NOMO-1 (cell line): ENCODE results near the gene TUT1.
A peak's percentile ranks its signal among the peaks of the same experiment; 100 is the strongest.
"Not testable (repeated sequence)": the region's sequence is repeated elsewhere in the genome, so short reads cannot be mapped to it uniquely, and the experiment has no call there.

Experiments used
- DNase-seq, 2 experiments: peaks; one replicate each; lab custom pipeline; 2025; ENCODE audit not compliant: unreplicated experiment in 2 of 2; lab: John Stamatoyannopoulos, UW

Gene TUT1

DNA sequence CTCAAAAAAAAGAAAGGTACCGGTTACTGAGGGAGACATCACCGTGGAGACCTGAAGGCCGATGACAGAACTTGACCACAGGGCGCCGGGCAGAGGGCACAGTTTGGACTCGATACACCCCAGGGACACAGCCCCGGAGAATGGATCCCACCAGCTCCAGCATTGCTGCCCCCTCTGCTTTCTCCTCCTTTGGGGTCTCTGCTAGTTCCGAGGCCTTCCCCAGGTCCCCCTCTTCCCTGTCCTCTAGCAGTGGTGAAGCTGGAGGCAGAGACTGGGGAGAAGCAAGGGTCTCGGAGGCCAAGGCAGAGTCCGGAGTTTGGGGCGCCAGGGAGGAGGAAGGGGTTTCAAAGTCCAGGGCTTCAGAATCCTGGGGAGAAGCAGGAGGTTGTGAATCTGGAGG lies 12.8 kb downstream of the TUT1 start:
- no peak for DNase-seq

DNA sequence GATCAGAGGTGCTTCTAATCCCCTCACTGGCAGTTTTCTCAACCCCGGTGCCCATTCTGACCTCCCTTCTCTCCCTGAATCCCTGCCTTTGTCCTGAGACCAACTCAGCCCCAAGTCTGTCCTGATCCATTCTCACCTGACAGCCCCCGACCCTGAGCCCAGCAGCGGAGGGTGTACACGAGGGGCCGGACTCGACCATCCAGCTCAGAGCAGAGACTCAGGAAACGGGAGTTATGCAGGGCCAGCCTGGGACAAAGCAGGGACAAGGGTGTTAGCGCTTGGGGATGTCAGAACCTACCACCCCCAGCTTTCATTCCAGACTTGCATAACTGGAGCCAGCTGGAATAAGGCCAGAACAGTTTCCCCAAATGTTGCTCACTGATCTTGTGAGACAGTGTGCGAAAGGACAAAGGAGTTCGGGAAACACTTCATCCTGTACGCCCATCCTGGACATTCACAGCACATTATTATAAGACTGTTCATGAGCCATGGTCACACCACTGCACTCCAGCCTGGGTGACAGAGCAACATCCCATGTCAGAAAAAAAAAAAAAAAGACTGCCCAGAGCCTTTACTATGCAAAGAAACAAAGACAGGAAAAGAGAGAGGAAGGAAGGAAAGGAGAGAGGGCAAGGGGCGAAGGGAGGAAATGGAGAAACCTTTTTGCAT lies 14.1 kb downstream of the TUT1 start:
- no peak for DNase-seq

DNA sequence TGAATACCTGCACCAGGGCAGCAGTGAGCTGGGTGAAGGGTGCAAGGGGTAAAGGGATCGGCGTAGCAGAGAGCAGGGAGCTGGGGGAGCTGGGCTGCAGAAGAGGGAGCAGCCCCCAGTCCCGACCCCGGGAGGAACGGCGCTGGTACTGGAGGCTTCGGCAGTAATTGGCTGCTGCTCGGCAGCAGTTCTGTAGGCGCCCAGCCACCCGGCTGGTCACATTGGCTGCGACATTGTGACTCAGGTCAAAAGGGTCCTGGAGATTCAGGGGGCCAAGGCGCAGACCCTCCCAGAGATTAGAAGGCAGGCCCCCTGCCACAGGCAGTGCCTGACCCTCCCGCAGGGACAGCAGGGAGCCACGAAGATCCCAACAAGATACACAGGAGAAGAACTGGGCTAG lies 15.5 kb downstream of the TUT1 start:
- DNase-seq: no peak

DNA sequence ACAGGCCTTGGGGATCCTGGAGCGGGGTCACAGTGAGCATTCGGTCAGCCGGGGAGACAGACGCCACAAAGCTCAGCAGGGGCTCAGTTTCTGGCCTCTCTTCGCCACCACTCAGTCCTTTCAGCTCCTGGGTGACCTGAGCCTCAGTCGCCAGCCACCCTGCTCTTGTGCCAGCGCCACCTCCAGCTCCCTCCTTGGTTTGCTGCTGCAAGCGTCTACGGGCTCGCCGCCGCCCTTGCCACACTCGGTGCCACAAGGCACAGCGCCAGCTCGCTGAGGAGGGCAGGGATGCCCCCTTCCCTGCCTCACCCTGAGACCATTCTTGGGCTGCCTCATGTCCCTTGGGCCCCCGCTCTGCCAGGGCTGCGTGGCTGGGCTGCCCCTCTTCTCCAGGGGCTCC lies 16.2 kb downstream of the TUT1 start:
- no peak for DNase-seq

DNA sequence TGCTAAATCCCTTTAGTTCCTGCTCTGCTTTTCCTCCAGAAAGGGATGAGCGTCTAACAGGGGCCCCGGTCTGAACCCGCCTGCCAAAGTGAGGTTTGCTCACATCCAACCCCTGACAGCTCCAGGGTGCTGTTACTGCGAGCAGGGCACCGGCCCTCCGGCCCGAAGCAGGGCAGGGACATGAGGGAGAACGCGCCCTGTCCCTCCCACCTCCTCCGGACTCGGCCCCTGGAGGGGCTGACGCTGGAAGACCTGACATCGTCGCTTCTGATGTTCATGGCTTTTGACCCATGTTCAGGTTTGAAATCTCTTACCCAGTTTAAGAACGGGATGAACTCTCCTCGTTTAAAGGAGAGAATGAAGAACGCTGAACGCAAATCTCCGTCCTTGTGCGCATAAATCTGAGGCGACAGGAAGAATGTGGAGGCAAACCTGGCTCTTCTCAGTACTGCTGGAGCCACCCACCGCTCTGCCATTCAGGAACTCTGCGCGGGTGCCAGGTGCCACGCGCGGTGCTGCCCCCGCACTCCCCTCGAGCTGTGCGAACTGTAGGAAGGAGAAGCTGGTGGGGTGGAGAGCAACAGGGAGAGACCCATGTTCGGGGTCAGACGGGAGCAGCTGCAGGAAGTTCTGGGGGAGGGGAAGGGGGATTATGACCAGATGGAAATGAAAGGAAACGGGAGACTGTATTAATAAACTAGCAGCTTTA lies 16.8 kb downstream of the TUT1 start:
- peak in 1 of 2 experiments; percentile 48 for DNase-seq

DNA sequence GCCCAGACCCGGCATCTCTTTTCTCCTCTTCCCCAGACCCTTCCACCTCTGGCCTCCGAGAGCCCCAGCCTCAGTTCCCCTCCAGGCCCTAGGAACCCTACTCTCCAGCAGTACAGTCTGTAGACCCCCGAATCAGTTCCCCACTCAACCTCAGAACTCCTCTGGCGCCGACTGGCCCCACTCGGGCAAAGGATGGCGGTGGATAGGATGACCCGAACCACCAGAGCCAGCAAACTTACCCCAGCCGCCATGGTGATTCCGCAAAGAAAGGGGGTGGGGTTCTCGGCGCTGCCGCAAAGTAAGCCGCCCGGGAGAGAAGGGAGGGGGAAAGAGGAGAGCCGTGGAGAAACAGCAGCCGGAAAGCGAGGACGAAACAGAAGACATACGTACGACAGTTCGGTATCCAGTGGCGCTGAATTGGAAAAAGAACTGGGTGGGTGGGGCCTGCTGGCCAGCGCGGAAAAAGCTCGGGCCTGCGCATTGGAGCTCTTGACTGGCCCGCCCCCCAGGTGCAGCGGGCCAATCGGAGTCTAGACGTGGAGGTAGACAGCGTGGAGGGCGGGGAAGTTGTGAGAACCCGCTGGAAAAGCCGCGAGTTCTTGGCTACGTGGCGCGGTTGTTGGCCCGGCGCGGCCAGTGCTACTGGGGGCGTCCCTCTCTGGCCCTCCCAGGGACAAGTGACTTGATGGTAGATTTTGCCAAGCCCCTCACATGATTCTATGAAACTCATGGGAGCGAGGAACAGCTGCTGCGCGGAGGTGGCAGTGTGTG lies 17.5 kb downstream of the TUT1 start, which contains the start of gene EEF1G:
Gene EEF1G, minus strand, starts transcription at position 300 of the 771 bp plus-strand sequence. Its CDS starts 49 bp downstream, at position 251.
- peak; percentile 100 for DNase-seq

DNA sequence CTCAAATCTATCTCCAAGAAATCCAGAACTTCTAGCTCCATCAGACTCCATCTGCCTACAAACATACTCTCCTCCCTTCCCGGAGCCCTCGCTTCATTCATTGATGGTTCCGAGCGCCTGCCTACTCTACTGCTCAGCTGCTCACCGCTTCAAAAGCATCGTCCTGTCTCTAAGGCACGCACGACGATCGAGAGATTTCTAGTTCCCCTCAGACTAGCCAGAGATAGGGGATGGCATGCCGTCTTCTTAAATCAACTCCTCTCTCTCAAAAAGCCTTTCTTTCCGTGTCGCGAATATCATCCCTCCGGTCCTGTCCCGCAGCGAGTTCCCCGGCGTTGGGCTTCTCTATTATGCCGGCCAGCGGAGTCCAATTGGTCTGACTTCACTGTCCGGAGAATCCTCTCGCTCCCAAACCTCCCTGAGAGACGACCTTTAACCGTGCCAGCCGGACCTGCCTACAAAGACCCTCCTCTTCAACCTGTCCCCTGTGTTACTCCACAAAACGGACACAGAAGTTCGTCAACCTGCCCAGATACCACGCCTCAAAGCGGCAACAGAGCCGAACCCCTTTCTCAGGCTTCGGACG lies 18.2 kb downstream of the TUT1 start:
- DNase-seq: peak in 1 of 2 experiments; percentile 27

DNA sequence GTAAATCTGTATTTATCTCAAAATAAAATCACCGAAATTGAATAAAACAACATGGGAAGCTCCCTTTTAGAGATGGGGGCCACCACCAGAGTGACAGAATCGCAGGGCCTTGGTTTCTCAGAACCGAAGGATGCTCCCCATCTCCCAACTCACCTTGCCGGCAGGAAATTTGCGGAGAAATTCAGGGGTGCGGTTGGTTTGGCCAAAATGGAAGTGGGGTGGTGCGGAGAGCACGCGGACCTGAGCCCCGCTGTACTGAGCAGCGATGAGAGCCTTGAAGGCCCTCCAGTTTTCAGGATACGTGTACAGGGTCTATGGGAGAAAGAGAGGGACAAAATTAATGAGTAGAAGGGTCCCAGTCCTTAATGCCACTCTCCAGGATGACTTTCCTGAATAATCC lies 18.9 kb downstream of the TUT1 start:
- no peak for DNase-seq

DNA sequence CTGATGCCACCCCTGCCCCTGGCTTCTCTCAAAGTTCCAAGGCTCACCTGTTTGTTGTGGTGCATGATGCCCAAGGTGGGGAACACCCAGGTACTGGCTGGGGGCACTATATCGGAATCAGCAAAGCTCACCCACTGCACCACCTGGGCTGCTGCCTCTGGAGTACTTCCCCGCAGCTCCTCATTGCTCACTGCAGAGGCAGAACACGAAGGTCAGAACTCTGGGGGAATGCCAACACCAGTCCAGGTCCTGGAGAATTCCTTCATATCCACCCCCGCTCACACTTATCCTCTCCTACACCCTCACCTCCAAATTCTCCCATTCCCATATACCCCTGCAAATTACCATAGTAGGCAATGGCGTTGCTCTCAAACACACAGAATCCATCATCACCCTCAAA lies 19.8 kb downstream of the TUT1 start:
- not testable (repeated sequence) for DNase-seq

DNA sequence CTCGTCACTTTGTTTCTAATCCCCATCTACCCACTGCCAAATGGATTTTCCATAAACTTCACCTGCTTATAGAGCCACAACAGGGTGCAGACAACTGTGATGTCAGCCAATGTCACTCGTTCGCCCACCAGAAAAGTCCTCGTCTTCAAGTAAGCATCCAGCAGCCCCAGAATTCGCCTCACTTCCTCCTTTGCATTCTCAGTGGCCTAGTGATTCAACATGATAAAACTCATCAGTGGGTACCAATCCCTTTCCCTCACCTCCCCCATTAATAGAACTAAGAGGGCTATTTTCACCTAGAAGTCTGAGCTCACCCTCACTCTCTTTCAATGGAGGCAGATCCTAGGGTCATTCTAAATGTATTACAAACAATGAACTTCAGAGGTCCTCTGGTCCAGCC lies 20.4 kb downstream of the TUT1 start:
- DNase-seq: not testable (repeated sequence)

DNA sequence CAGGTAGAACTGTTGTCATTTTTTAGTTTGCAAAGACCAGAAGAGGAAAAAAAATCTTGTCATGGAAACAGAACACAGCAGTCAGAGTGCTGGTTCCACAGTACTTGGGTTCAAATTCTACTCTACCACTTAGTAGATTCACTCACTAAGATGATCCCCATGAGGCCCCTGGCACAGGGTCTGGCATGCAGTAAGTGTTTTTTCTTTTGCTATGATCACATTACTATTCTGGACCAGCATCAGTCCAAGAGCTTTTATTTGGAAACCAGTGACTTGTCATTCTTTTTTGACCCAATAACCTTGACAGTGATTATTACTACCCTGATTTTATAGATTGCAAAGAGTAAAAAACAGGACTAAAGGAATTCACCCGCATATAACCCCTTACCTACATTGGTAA lies 21.7 kb downstream of the TUT1 start:
- DNase-seq: no peak

DNA sequence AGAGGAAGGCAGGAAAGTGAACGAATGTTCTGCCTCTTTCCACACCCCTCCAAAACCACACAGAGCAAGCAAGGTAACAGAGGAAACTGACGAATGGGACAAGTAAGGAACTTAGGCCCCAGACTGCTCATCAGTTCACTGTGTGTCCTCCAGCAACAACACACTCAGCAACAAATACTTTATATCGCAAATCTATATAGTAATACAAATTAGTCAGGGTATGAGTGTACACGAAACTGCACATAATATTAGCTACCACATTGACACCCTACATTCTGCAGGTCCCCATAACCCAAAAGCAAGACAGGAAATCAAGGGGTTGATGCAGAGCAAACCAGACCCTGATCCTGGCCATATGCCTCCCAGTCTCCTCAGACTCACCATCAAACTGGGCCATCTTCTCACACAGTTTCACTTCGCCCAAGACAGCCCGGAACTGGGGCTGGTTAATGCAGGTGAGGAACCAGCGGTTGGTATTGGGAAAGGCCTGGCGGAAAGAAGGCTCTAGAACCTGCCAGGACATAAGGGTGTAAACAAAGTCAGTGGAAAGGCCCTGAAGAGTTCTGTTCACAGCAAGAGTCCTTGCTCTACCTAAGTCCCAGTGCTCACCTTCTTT lies 24.2 kb downstream of the TUT1 start:
- DNase-seq: no peak

DNA sequence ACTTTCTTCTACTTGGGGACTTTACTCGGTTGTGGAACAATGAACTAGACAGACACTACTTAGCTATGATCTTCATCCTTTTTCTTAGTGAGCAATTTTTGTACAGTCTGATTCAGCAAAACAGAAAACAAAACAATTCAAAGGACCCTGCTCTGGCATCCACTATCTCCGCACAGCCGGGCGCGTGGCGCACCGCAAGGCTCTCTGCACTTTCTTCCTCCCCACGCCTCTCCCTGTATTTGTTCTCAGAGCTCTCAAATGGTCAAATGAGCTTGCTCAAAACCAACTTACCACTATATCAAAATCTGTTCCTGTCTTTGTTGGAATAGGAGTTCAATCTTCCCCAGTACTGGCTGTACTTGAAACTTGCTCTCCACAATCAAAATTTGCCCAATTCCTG lies 25.1 kb downstream of the TUT1 start:
- no peak for DNase-seq

DNA sequence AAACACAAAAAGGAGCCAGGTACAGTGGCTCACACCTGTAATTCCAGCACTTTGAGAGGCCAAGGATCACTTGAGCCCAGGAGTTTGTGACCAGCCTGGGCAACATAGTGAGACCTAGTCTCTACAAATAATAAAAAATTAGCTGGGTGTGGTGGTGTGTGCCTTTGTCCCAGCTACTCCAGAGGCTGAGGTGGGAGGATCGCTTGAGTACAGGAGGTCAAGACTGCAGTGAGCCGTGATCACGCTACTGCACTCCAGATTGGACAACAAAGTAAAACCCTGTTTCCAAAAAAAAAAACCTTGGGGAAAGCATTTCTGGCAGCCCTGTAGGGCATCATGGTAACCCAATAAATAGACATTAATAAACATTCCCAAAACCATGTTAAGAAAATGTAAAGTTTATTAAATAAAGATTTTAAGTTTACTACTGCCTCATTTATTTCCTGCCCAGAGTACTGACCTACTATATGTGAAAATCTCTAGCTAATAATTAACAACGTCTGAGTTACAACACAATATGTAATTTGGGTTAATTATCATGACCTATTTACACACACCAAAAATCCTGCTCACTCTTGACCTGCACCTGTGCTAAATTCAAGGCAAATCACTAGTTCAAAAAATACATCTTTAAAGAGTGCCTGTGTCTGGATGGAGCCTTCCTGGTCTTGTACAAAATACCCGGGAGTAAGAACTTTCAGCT lies 26.1 kb downstream of the TUT1 start:
- no peak for DNase-seq

DNA sequence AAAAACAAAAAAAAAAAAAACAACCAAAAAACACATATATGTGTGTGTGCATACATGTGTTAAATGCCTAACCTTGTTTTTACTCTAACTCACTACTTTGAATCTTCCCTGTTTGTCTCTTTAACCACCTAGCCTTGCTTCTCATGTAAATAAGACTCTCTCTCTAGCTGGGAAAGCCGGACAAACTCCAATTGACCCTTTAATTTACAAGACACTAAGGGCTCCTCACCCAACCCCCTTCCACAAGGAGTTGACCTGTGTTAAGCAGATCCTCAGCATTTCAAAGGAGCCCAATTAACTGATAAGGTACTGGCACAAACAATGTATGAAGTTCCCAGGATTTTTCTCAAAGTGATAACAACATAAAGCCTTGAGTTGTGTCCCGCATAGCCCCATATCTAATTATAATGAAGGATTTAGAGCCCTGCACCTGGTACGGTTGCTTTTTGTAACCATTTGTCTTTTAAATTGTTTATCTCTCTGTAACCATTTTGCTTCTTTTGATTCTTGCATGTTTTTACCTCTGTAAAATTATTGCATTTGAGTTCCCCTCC lies 29.6 kb downstream of the TUT1 start:
- DNase-seq: not testable (repeated sequence)

DNA sequence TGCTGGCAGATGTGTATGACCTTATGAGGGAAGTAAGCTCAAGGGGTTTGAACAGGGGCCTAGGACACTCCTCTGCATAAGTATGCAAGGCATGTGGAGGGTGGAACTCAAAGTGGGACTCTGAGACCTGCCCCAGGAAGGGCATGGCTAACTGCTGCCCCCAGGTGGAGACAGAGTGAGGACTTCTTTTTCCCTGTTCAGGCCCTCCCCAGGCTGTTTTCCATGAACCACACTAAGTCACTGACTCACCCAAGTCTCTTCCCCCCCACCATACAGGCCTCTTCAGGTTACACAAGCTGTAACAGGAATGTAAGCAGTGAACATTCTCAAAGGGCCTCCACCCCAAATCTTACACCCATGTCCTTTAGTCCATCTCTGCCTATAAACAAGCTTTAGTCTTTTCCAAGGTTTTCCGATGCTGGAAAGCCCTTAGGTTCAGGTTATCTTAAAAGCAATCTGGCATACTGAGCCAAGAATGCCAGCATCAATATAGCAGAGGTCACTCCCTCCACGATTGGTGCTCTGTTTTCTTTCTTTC lies 30.7 kb downstream of the TUT1 start:
- DNase-seq: peak; percentile 87 to 90

DNA sequence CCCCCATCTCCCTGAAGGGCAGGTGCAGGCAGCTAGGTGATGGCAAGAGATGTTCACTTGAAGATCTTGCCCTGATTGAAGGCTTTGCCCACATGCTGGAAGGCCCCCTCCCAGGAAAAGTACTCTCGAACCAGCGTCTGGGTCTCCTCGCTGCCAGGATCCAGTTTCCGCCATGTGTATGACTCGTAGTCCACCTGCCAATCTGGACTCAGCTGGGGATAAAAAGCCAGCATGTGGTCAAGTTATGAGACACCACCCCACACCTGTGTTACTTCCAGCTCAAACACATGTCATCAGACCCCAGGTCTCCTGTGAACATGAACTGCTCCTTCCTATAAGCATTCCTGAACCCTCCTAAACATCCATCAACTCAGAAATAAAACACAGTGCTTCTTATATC lies 31.7 kb downstream of the TUT1 start:
- not testable (repeated sequence) for DNase-seq

DNA sequence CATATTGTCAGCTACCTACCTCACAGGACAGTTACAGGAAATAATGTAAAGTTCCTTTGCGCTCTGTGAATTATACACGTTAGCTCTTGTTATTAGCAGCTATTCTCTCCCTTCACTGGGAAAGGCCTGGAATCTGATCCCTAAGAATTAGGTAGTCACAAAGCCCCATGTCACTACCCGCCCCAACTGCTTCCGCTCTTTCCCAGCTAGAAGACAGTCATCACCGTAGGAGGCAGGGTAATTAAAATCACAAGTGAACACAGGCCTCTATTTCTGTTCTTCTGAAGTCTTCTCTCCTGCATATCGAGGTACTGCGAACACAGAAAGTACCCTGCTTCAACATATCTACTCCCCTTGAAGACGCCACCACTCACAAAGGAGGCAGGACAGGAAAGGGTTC lies 32.1 kb downstream of the TUT1 start:
- no peak for DNase-seq

DNA sequence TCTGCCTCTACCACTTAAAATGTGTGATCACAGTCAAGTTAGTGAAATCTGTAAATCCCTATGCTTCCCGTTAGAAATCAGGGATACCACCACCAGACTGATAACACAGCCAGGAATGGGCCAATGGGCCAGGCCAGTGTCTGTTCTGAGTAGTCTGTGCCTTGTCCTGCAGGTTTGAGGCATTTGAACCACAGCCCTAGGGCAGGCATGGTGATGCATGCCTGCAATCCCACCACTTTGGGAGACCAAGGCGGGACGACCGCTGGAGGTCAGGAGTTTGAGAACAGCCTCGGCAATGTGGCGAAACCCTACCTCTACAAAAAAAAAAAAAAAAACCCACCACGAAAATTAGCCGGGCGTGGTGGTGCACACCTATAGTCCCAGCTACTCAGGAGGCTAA lies 32.7 kb downstream of the TUT1 start:
- no peak for DNase-seq
